GM18858 (cell line): Measurements from ENCODE around the gene CLDND2.
A peak's percentile ranks its signal among the peaks of the same experiment; 100 is the strongest.

Source experiments
- ATAC-seq: cut with Tn5 transposase; IDR thresholded peaks from one replicate; pipeline ENCODE4 v1.9.1; 2021; ENCODE audit not compliant: unreplicated experiment

CLDND2 gene

DNA sequence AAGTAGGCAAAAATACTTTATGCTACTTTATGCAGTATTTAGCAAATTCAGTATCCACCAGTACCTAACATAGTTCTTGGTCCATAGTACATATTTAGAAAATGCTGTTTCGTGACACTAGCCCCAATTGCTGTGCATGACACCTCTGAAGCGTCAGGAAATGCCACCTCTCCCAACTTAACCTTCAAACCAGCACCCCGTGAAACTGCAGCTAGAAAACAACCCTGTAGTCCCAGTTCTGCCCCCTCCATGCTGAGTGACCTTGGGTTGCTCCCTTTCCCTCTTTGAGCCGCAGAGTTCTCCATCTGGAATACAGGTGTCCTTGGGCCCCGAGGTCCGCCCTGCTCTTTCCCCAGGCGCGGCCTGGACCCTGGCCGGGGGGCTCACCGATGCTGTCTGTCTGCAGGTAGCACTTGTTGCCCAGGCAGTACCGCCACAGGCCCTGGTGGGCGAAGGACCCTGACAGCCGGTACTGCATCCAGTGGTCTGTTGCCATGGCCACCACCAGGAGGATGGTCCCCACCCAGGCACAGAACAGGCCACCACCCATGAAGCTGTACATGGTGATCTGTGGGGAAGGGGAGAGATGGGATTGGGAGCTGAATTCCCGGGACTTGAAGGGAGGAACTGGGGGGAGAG lies 18.2 kb upstream of the CLDND2 start:
- ATAC-seq: no peak

DNA sequence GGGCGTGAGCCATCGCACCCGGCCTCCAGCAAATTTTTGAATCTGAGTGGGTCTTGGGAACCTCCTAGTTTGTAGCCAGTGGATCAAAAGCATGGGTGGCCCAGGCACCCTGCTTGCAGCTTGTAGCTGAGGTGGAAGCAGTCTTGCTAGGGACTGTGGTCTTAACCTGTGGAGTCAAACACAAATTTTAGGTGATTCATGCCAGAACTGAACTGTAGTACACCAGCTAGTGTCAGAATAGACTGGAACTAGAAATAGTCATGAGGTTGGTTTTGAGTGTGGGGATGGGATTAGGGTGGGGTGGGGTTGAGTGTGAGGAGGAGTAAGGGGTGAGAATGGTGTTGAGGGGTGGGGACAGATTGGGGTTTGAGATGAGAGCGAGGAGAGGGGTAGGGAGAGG lies 13.2 kb upstream of the CLDND2 start:
- no peak for ATAC-seq

DNA sequence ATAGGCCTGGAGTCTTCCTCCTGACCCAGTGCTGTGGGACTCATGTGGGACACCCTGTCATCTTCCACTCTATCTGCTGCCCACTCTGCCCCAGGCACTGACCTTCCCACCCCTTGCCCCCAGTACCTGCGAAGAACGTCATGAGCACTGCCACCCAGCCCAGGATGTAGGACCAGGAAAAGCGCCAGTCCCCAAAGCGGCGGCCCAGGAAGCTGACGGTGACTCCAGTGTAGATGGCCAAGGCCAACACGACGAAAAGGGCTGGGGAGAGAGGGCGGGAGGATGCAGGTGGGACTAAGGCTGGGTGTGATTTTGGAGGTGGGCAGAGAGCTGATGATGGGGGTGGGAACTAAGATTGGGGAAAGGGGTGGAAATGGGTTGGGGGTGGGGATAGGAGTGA lies 11.6 kb upstream of the CLDND2 start:
- no peak for ATAC-seq

DNA sequence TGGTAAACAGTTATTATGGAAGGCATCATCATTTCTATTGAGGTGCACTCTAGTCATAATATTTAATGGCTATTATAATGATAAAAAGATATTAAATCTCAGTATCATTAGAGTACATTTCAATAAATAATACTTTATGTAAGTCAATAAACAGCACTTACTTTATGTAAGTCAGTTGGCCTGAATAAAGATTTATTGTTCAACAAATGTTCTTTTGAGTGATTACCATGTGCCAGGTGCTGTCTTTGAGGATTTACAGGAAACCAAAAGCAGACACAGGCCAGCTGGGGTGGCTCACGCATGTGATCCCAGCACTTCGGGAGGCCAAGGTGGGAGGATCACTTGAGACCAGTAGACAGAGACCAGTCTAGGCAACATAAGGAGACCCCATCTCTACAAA lies 8.6 kb upstream of the CLDND2 start:
- no peak for ATAC-seq

DNA sequence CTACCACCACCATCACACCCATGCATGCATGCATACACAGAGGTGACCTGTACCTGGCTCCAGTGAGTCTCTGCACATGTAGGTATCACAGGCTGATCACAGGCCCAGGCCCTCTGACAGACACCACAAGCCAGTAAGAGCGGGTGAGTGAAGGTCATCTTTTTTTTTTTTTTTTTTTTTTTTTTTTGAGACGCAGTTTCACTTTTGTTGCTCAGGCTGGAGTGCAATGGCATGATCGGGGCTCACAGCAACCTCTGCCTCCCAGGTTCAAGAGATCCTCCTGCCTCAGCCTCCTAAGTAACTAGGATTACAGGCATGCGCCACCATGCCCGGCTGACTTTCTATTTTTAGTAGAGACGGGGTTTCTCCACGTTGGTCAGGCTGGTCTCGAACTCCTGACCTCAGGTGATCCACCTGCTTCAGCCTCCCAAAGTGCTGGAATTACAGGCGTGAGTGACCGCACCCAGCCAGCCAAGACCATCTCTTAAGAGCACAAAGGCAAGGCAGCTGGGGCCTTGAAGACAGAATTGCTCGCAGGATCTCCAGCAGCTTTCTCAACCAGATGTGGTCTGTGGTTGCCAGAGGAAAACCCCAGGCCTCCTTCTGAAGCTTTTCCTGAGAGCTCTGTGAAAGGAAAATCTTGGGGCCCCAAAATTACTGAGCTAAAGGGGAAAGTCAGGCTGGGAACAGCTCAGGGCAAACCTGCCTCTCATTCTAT lies 6.9 kb upstream of the CLDND2 start:
- no peak for ATAC-seq

DNA sequence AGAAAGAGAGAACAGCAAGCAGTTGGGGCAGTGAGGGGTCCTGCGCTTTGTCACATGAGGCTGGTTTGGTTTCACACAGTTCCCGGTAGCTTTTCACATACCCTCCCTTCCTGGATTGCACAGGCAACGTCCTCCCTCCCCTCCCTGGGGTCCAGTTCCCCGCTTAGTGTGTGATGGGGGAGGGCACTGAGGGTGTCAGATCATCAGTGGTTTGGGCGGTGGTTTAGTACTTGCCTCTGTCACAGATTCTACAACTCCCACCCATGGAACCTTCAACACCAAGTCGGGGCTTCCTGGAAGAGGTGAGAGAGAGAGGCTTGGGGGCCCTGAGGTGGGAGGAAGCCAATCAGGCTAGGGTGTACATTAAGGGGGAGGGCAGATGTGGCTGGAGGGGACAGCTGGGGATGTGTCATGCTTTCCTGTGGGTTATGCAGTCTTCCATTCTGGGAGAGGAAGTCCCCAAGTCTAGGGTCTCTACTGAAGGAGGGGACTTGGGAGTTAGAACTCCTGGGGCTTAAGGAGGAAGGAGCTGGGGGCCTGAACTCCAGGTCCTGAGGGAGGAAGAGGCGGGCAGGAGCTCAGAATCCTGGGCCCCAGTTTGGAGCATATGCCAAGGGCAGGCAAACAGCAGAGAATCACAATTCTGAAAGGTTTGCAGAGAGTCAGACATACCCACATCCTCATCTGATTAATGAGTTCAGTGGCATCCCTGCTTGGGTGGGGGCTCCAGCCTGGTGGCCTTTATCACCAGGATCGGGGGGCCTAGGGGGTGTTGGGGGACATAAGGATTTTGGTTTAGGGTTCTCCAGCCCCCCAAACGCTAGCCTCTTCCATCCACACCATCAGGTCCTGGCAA lies 4.1 kb upstream of the CLDND2 start, which contains the start of gene NKG7:
NKG7 (minus strand) TSS at position 6 of the 856 bp plus-strand sequence. CDS start 119 bp downstream, outside the sequence.
- ATAC-seq: no peak

DNA sequence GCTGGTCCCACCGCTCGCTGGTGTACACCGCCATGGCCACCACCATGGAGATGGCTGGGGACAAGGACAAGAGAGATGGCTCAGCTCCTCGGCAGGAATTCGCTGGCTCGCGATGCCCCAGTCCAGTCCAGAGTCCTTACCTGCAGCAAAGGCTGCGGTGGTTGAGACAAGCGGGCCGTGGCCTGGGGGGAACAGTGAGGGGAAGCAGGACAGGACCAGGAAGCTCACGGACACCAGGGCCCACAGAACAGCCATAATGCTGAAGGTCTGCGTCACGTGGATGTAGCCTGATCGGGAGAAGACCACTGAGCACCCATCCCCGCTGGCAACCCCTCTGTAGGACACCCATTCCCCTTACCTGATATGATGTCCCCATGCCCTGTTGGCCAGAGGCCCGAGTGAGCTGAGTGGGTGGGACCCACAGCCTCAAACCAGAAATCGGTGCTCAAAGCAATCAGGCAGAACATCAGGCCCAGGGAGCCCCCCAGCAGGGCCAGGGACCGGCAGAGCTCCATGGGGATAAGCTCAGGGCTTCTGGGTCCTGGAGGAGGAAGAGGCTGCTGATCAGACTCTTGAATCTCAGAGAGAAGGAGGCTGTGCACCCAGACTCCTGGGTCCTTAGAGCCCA lies 3.3 kb upstream of the CLDND2 start:
- ATAC-seq: no peak

DNA sequence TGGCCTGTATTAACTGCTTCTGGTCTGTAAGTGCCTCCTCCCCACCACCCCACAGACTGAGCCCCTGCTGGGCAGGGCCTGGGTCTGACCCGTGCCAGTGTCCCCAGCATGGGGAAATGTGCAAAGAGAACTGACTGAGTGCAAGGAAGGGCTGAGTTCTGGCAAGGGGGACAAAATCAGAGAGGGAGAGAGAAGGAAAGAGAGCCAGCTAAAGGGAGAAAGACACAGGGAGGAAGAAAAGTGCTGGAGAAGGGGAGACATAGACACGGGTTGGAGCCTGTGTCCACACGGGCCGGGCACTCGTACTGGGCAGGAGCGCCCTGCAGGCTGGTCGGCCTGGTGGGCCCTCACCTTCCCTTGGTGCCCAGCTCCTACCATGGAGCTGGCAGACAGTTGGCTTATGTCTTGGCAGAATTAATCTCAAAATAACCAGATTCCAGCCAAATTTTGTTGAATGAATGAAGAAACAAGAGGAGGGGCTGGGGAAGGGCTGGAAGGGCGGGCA lies 2.4 kb upstream of the CLDND2 start:
- ATAC-seq: no peak

DNA sequence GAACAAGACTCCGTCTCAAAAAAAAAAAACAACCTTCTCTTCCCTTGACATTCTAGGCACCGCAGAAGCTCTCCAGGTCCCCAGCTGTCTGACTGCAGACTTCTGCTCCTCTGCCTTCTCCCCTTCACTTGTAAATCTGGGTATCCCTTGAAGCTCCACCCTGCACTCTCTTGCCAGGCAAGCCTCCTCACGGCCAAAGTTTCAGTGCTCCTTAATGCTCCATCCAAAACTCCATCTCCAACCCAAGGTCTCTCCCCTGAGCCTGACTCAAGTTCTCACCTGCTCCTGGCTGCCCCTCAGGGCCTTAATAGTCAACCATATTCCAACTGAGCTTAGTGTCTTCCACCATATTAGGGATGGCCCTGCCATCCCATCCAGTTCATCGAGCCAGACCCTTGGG lies 1.4 kb upstream of the CLDND2 start:
- no peak for ATAC-seq

DNA sequence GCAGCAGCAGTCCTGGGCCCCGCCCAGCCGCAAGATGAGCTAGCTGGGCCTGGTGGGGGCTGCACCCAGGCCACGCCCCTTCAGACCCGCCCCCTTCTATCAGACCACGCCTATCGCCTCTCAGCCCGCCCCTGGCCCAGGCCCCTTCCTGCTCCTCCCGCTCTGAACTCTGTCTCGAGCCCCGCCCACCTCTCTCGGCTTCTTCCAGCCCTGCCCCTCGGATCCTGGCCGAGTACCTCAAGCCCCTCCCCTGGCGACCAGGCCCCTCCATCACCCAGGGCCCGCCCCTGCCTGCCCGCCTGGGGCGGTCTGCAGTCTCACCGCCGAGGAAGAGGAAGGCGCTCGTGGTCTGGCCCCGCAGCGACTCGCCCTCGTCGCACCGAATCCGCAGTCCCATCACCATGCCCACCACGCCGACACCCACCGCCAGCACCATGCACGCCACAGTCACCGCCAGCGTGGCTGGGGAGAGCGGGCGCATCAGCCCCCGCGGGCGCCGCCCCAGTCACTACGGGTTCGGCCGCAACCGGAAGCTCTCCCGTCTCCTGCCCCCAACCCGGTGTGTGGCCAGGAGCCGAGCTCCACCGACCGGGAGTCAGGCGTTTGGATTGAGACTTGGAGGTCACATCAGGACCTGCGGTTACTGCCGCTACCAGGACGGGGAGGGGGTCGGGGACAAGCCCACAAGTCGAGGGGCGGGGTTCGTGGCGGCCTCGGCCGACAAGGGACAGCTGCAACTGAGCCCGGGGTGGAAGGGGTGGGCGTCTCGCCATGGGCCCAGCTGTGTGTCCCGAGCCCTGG lies 1.0 kb downstream of the CLDND2 start:
- peak; percentile 39 for ATAC-seq

DNA sequence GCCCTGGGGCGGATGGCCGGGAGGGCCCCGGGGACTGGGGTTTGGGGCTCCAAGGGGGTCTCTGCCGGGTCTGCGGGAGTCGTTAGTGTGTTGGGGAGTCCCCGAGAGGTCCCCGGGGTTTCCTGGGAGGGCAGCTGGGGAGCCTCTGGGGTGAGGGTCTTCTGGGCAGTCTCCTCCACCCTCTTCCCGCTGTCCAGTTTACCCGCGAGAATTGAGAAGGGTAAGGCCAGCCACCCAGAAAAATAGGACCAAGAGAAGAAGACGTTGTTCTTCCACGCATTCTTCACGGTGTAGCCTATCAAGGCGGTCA lies 1.6 kb downstream of the CLDND2 start:
- no peak for ATAC-seq

DNA sequence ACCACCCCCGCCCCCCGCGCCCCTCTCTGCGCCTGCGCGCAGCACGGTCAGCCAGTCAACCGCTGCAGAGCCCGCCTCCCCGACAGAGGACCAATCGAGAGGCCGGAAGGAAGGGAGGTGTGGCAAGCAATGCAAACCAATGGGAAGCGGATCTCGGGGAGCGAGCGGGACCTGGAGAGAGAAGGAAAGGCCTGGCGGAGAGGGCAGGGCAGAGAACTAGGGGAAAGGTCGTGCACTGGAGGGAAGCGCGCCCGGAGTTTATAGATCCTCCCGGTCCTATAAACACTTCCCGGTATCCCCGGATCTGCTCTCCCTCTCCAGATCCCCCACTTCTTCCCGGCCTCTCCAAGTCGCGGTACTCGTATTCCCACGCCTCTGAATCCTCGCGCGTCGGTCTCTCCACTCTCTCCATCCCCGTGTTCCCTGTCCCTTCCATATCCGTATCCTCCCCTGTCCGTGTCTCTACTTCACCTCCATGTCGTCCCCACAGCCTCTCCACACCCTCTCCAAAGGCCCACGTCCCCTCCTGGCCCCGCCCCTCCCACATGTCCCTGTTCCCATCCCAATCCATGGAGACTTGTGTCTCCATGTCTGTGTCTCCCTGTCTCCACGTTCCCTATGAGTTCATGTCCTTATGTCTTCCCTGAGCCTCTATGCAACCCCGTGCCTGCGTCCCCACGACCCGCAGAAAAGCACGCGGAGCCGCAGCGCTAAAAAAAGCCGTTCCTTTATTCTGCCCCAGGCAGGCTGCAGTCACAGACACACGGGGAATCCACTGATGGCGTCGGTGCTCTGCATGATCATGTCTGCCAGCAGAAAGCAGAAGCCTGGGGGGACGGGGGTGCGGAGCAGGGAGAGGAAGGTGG lies 2.2 kb downstream of the CLDND2 start:
- ATAC-seq: peak; percentile 41

DNA sequence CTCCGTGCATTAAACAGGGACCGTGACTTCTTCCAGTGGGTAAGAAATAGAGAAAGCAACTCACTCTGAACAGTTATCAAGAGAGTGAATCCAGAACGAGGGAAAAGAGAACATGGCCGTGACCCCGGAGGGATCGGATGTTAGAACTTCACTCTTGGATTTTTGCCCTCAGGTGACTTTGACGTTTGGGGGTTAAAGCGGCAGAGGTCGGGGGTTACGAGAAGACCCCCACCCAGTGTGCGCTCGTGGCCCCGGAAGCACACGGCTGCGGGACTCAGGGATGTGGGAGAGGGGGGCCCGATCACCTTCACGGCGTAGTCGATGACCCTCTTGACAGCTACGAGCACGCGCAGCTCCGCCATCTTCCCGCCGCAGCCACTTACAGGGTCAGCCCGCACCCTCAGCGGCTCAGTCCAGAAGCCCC lies 2.8 kb downstream of the CLDND2 start, which contains the start of gene ETFB:
ETFB (minus strand) TSS at position 424 of the 424 bp plus-strand sequence; CDS start at position 362, 62 bp downstream.
- ATAC-seq: no peak

DNA sequence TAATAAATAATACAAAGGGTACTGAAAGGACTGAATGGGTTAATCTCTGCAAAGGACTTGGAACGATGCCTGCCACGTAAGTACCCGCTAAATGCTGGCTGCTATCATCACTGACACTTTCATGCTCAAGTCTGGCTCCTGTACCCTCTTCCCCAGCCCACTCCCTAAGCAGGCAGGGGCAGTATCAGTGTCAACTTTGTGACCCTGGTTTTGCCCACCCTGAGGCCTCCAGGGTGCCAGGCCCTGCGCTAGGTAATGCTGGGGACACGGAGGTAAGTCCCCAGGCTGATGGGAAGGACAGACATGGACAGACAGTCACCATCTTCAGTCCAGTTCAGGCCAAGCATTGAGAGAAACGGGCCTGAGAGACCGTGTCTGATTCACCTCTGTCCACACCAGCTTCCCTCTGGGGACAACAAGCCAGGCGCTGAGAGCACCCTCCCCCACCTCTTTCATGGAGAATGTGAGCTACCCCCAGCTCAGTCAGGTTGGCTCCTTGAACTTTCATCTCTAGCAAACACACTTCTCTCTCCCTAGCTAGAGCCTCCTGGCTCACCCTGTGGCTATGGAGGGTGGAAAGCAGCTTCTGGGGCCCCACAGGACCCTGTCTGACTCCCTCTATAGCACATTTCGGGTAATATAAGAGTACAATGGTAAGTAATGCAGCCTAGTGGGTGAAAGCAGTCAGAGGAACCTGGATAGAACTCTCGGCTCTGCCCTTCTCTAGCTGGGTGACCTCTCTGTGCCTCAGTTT lies 3.4 kb downstream of the CLDND2 start:
- no peak for ATAC-seq

DNA sequence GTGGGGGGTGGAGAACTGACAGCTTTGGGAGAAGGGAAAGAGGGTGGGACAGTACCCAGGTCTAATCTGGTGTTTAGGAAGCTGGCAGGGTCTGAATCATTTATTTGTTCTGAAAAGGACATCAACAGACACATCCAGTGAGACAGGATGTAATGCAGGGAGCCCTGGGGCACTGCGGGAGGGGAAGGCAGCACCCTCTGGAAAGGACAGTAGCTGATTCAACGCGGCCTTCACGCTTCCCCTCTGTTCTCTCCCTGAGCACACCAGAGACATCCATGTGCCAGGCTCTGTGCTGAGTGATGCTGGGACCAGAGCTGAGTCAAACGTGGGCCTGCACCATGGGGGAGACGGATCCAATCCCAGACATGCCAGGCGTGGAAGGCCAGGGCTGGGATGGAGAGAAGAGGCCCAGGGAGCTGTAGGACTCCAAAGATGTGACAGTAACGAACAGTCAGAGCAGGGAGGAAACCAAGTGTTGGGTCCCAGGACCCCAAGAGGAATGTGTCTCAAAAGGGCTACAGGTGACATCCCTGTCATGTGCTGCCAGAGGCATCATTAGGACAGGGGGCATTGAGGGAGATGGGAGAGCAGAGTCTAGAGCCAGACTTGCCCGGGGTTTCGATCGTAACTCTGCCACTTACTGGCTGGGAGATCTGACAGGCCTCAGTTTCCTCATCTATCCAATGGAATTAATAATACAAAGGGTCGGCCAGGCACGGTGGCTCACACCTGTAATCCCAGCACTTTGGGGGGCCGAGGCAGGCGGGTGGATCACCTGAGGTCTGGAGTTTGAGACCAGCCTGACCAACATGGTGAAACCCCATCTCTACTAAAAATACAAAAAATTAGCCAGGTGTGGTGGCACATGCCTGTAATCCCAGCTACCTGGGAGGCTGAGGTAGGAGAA lies 4.3 kb downstream of the CLDND2 start:
- ATAC-seq: no peak

DNA sequence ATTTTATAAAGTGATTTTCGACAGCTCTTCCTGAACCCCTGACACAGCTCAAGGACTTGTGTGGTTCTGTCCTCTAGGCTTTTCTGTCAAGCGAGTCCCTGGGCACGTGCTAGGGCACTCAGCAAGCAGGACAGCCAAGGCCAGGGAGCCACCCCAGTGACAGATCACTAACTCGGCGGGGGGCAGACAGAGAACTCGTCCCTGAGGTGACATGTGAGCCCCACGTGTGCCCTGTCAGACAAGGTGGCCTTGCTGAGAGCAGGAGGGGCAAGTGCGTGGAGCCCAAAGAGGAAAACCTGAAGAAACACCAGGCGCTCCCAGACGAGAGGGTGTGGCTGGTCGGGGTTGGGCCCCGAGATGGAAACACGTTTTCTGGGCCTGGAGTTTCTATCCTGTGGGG lies 7.6 kb downstream of the CLDND2 start:
- ATAC-seq: no peak

DNA sequence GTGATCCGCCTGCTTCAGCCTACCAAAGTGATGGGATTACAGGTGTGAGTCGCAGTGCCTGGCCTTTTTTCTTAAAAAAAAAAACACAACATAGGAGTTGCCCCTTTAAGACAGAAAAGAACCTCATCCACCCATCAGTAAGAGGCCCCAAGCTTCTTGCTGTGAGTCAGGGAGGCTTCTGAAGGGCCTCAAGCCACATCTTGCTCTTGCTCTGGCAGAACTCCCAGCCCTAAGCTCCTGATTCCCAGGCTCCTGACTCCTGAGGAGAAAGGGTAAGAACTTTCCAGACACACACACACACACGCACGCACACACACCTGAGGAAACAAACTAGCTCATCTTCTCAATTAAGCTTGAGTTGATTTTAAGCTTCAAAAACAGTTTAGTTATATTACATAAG lies 9.5 kb downstream of the CLDND2 start:
- ATAC-seq: no peak

DNA sequence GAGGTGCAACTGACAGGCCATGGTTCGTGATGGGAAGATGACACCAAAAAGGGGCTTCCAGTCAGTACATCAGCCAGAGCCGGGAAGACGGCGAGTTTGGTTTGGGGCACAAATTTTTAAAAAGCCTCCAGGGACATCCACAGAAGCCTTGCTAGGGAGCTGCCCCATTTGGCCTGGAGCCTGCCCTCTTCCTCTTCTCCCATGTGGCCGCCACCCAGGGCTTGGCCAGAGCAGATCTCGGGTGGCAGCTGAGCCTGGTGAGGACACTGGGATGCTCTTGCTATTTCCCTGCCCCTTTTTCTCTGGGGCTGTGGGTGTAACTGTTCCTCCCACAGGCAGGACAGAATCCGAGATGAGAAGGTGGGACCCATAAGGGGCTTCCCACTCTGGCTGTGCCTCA lies 10.9 kb downstream of the CLDND2 start:
- no peak for ATAC-seq
